Central memory CD4-positive, alpha-beta T cell (primary cell): ENCODE measurements around the gene CDK19.
"Not testable (repeated sequence)": the region's sequence is repeated elsewhere in the genome, so short reads cannot be mapped to it uniquely, and the experiment has no call there.

ENCODE experiments used
- DNase-seq: peaks from one replicate; pipeline ENCODE4 v3.0.0; 2022

The CDK19 gene

DNA sequence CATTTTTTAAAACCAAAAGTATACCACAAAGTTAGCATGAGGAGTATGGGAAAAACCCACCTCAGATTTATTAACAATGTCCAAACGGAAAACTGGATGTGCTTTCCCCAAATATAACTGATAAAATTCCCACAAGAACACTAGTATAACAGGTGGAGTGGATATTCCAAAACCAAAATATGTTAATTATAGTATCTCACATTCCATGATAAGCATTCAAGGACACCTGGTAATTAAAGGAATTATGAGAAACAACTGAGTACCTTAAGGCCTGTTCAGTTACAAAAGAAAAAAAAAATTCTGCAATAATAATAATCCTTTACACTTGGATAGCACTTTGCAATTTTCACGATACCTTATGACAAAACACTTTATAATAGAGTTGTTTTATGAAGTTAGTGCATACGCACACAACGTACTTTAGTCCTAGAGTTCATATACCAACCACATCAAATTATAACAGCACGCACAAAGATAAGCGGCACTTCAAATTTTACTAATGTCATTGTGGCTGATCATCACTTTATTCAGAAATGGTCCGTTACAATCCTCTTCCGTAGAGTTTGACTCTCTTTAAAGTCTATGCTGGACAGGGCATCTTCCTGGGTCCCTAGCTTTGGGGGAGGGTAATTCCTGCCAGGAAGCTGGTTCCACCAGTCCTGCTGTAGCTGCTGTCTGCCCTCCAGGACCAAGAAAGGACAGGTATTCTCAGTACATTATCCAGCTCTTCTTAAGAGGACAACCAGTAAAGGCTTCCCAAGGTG is 1.7 kb downstream of the CDK19 start:
- DNase-seq, result no peak

GRCh38 chr6:110812719-110813118 is 2.5 kb downstream of the CDK19 start:
- no peak for DNase-seq

DNA sequence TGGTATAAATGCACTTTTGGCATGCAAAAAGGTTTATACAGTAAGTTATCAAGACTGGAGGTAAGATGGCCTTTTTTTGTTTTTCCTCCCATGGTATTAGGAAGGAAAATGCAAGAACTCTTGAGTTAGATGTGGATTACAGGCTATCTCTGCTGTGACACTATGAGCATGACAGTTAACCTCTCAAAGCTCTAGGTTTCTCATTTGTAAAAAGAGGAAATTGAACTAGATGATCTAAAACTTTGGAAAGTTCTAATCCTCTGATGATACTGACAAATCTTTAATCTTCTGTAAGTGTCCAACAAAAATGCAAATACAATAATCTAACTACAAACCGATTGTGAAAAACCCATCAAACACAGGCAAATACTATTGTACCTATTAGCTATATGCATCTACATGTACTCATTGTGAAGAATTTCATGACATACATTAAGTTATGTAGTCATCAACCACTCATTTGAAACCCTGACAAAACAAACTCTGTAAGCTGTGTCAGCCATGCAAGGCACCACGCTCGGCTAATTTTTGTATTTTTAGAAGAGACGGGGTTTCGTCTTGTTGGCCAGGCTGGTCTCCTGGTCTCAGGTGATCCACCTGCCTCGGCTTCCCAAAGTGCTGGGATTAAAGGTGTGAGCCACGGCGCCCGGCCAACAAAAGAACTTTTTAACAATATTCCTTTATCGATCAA is 4.2 kb downstream of the CDK19 start:
- no peak for DNase-seq

DNA sequence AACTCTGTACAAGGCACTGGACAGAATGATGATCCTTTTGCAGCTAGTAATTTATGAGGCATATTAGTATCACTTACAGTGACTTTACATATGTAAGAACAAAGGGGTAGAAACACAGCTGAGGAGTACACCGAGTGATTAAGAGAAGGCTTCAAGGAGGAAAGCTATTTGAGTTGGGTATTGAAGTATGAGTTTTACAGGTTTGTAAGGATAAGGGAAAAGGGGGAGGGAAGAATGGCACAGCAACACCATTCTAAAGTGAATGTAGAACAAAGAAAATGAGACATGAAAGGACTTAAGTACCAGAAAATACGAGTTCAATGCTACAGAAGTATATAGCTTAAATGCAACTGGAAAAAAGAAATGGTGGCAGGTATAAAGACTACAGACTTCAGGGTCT is 5.5 kb downstream of the CDK19 start:
- no peak for DNase-seq

GRCh38 chr6:110802175-110802574 is 13.1 kb downstream of the CDK19 start:
- DNase-seq, result not testable (repeated sequence)

- no peak for DNase-seq
Observed at GRCh38 chr6:110800839-110801196, 14.5 kb downstream of the CDK19 start.

DNA sequence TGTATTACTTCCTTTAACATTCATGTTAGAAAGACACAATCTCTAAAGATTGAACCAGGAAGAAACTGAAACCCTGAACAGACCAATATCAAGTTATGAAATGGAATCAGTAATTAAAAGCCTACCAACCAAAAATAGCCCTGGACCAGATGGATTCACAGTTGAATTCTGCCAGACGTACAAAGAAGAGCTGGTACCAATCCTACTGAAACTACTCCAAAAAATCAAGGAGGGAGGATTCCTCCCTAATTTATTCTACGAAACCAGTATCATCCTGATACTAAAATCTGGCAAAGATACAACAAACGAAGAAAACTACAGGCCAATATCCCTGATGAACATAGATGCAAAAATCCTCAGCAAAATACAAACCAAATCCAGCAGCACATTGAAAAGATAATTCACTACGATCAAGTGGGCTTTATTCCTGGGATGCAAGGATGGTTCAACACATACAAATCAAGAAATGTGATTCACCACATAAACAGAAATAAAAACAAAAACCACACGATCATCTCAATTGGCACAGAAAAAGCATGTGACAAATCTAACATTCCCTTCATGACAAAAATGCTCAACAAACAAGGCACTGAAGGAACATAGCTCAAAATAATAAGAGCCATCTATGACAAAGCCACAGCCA is 15.0 kb downstream of the CDK19 start:
- DNase-seq, result no peak

DNA sequence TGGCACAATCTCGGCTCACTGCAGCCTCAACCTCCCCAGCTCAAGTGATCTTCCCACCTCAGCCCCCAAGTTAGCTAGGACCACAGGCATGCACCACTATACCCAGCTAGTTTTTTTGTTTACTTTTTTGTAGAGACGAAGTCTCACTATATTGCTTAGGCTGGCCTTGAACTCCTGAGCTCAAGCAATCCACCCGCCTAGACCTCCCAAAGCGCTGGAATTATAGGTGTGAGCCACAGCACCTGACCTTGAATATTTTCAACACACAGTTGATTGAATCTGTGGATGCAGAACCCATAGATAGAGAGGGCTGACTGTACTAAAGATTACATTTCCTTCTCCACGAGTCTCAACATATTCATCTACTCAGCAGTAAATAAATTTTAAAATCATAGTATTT is 15.6 kb downstream of the CDK19 start:
- DNase-seq, result no peak

GRCh38 chr6:110799189-110799588 is 16.1 kb downstream of the CDK19 start:
- no peak for DNase-seq

- no peak for DNase-seq
Observed at GRCh38 chr6:110795271-110795670, 20.0 kb downstream of the CDK19 start.

GRCh38 chr6:110786696-110787095 is 28.6 kb downstream of the CDK19 start:
- no peak for DNase-seq

GRCh38 chr6:110786271-110786670 is 29.0 kb downstream of the CDK19 start:
- DNase-seq, result no peak

DNA sequence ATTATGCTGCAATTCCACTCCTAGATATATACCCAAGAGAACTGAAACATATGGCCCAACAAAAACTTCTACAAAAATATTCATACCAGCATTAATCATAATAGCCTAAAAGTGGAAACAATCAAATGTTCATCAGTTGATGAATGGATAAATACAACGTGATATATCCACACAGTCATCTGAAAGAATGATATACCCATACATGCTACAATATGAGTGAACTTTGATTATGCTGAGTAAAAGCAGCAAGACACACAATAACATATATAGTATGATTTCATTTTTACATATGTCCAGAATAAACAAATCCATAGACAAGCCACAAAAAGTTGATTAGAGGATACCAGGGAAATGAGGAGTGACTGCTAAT is 30.7 kb downstream of the CDK19 start:
- DNase-seq, result no peak

DNA sequence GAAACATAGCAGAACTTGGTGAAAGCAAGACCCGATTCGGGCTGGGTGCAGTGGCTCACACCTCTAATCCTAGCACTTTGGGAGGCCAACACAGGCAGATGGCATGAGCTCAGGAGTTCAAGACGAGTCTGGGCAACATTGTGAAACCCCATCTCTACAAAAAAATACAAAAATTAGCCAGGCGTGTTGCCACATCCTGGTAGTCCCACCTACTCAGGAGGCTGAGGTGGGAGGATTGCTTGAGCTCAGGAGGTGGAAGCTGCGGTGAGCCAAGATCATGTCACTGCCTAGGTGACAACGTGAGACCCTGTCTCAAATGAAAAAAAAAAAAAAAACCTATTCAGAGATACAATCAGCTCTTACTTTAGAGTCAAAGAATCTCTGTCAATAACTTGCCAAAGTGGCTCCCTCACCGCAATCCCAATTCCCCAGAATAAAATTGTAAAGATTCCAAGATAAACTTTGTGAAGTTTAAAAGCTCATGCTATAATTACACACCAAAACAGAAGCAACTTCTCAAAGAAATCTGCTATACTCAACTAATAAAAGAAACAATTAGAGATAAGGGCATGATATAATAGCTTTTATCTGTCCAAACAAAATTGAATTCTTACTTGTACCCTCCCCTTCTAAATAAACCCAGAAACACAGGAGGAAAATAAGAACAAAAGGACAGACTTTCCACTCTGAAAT is 33.6 kb downstream of the CDK19 start:
- DNase-seq, result no peak

DNA sequence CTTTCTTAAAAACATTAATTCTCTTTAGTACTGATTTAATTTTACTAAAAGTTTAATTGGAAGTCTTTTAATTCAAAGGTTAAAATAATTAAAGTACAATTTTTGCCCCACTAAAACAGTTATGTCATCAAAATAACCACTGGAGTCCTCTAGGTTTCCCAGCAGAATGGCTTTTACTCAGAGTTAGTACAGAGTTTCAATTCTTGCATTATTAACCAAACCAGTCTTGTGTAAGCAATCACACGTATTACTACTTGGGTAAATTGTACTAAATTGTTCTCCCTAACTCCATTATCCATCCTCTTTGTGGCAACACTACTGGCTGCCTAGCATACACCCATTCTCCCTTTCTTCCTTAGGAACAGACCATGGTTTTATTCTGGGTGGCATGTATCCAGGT is 36.9 kb downstream of the CDK19 start:
- DNase-seq, result no peak

GRCh38 chr6:110777636-110778035 is 37.6 kb downstream of the CDK19 start:
- DNase-seq, result no peak

DNA sequence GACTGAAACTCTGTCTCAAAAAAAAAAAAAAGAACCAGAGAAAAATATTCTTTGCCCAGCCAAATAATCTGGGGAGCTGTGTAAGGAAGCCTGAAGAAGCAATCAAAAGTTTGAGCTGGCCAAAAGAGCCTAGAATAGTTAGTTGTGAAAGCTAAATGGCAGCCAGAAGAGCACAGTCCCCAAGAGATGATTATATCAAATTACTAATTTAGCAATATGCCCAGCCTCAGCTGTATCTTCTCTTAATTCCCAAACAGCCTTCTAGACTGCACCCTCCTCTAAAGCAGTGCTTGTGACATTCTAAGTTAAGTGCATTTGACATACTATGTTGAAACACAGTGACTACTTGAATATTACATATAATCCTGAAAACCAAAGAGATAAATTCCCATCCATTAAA is 38.9 kb downstream of the CDK19 start:
- DNase-seq, result no peak

GRCh38 chr6:110769923-110770322 is 45.3 kb downstream of the CDK19 start:
- no peak for DNase-seq

DNA sequence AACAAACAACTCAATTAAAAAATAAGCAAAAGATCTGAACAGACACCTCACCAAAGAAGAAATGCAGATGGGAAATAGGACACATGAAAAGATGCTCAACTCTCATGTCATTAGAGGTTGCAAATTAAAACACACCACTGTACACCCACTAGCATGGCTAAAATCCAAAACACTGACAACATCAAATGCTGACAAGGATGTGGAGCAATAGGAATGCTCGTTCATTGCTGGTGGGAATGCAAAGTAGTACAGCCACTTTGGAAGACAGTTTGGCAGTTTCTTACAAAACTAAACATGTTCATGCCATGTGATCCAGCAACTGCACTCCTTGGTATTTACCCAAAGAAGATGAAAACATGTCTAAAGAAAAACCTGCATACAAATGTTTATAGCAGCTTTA is 47.2 kb downstream of the CDK19 start:
- DNase-seq, result no peak

- no peak for DNase-seq
Observed at GRCh38 chr6:110761371-110761770, 53.9 kb downstream of the CDK19 start.

GRCh38 chr6:110760589-110760988 is 54.7 kb downstream of the CDK19 start:
- no peak for DNase-seq

GRCh38 chr6:110760098-110760497 is 55.2 kb downstream of the CDK19 start:
- DNase-seq, result not testable (repeated sequence)

GRCh38 chr6:110757926-110758325 is 57.3 kb downstream of the CDK19 start:
- DNase-seq, result no peak

GRCh38 chr6:110756817-110757216 is 58.5 kb downstream of the CDK19 start:
- no peak for DNase-seq
